Kidney (tissue), 14 donors: ENCODE data around the gene PKHD1. TPM values are rescaled to one million over a fixed set of nuclear protein-coding genes. Genes with fewer than 3 reads are reported as not detected.

Experiments used
- DNase-seq, 5 donors: peaks; one replicate each; pipeline ENCODE4 v3.0.0-alpha.2; 2013 to 2020
- FAIRE-seq: peaks from 2 replicates; lab custom pipeline; 2012; peaks lifted over from hg19 to GRCh38; lab: Jason Lieb, UNC
- H3K27ac ChIP-seq, 2 donors: one replicate each; pipeline ENCODE4 v1.7.0; 2013; ENCODE audit warnings: low read depth in 2 of 2, low read length in 2 of 2, inconsistent platforms in 1 of 2
- H3K27me3 ChIP-seq: one replicate; pipeline ENCODE4 v1.7.1; 2013; ENCODE audit warnings: low read length, inconsistent platforms; ENCODE audit not compliant: control insufficient read depth, insufficient read depth
- H3K36me3 ChIP-seq, 3 donors: one replicate each; pipeline versions ENCODE4 v1.7.0 to v1.7.1; 2013; ENCODE audit warnings: low read length in 3 of 3, control low read depth in 1 of 3, inconsistent platforms in 1 of 3; ENCODE audit not compliant: insufficient read depth in 3 of 3, control insufficient read depth in 2 of 3
- H3K4me1 ChIP-seq, 3 donors: one replicate each; pipeline versions ENCODE4 v1.7.0 to v1.7.1; 2013; ENCODE audit warnings: low read length in 3 of 3, inconsistent platforms in 1 of 3, low read depth in 1 of 3; ENCODE audit not compliant: control insufficient read depth in 2 of 3, insufficient read depth in 2 of 3
- H3K4me3 ChIP-seq, 3 donors: one replicate each; pipeline versions ENCODE4 v1.7.0 to v1.8.1; 2013; ENCODE audit warnings: low read length in 3 of 3, control low read depth in 1 of 3, inconsistent platforms in 1 of 3
- H3K9ac ChIP-seq, 3 donors: one replicate each; pipeline versions ENCODE4 v1.7.0 to v1.7.1; 2013; ENCODE audit warnings: low read length in 3 of 3, control low read depth in 1 of 3, inconsistent platforms in 1 of 3
- H3K9me3 ChIP-seq, 3 donors: one replicate each; pipeline versions ENCODE4 v1.7.0 to v1.7.1; 2013; ENCODE audit warnings: low read length in 3 of 3, control low read depth in 1 of 3, inconsistent platforms in 1 of 3; ENCODE audit not compliant: control insufficient read depth in 2 of 3, insufficient read depth in 1 of 3
- intact Hi-C: fragments of 100-400 bp; cut with DNase I; formaldehyde crosslinking; loops from one replicate; pipeline ENCODE4 v1.11.1; 2022
- polyA plus RNA-seq: library from polyadenylated mRNA; stranded (reverse); fragments of 350-450 nt; fragmentation: Illumina TruSeq; extraction: RNeasy Lipid Tissue Mini Kit (QIAGEN cat#74804); gene quantifications from one replicate; pipeline ENCODE4 v1.2.3, GENCODE V29; 2014; ENCODE audit warnings: low read depth, low replicate concordance; ENCODE audit not compliant: insufficient read depth
- total RNA-seq: library from RNA; stranded (reverse); fragmentation: NEBNext Ultra II Directional; extraction: Animal tissue kit (Norgen Biotek cat#: 25700); gene quantifications from one replicate; pipeline ENCODE4 v1.2.1, GENCODE V29; 2021
- TF ChIP-seq, protein P1 (sequence below): IDR thresholded peaks from 3 replicates; pipeline ENCODE4 v1.5.1; 2012; ENCODE audit warnings: mild to moderate bottlenecking, moderate library complexity, borderline replicate concordance; ENCODE audit not compliant: insufficient read depth; ENCODE audit errors: extremely low read depth
- donor health status: control.
- donor health status: control.
- donor health status: control.
- donor health status: control.
- donor health status: control.
- donor health status: DM: yes; HTN: yes; CAD: no.
- donor health status: Normal renal cell carcinoma (clear cell type).

The PKHD1 gene
- total and polyA plus RNA-seq, 2 donors from 2014 or later: 6.0 to 77.5 TPM

DNA sequence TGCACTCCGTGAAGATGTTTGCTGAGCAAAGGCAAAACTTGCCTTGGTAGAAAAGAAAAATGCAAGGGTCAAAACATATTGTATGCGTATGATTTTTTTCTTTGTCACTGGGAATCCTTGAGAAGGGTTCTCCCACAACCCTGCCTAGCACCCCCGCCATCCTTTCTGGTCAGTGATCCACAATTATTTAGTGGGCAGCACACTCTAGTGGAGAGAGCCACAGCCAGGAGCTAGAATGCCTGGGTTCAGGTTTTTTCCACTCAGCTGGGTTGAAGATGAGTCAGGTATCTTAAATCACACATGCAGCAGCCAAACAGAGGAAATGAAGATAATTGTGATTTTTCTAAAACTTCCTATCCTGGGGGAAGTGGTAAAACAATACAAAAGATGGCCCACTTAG is 243.1 kb downstream of the PKHD1 start:
- TF ChIP-seq, protein P1, sequence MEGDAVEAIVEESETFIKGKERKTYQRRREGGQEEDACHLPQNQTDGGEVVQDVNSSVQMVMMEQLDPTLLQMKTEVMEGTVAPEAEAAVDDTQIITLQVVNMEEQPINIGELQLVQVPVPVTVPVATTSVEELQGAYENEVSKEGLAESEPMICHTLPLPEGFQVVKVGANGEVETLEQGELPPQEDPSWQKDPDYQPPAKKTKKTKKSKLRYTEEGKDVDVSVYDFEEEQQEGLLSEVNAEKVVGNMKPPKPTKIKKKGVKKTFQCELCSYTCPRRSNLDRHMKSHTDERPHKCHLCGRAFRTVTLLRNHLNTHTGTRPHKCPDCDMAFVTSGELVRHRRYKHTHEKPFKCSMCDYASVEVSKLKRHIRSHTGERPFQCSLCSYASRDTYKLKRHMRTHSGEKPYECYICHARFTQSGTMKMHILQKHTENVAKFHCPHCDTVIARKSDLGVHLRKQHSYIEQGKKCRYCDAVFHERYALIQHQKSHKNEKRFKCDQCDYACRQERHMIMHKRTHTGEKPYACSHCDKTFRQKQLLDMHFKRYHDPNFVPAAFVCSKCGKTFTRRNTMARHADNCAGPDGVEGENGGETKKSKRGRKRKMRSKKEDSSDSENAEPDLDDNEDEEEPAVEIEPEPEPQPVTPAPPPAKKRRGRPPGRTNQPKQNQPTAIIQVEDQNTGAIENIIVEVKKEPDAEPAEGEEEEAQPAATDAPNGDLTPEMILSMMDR: no peak
- H3K9me3 ChIP-seq: no peaks in the 10 kb centered on the region
- no peaks in the 10 kb centered on the region for H3K27me3 ChIP-seq
- no peak overlapping the region for H3K27ac ChIP-seq
- FAIRE-seq (no peak), DNase-seq (peak in 3 of 5 donors; percentile 24 to 29 (median 25))
- peaks cover 0 to 4% (median 0%) of the 10 kb centered on the region in 3 donors for H3K4me1 ChIP-seq
- H3K36me3 ChIP-seq: peaks cover 0 to 18% (median 0%) of the 10 kb centered on the region in 3 donors
- intact Hi-C loops: no loop called here
- H3K4me3 ChIP-seq: no peak overlapping the region
- H3K9ac ChIP-seq: no peak overlapping the region

DNA sequence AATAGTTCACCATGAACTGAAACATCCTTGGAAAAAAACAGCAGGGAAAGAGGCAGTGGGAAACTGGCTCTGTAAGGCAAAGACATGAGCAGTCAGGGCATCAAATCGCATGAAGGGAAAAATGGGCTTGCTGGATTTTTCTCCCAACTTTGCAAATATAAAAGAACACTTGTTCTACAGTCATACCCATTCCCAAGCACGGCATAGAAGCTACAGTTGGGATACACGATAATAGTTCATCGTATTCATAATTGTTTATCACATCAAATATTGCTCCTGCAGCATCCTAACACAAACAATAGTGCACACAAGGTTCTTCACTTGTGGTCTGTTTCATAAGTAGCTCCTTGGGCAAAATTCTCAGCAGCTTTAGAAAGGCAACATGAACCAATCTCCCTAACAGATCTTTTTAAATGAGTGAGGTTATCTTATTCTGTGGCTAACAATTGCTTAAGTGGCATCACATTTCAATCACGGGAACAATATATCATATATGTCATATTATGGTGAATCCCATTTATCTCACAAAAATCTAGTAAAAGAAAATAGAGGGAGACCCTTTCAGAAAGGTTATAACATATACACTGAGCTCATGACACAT is 243.9 kb downstream of the PKHD1 start:
- TF ChIP-seq, protein P1: no peak
- intact Hi-C loops: no loop called here
- peaks cover 0 to 18% (median 0%) of the 10 kb centered on the region in 3 donors for H3K36me3 ChIP-seq
- H3K27ac ChIP-seq: no peak overlapping the region
- H3K4me1 ChIP-seq: peaks cover 0 to 4% (median 0%) of the 10 kb centered on the region in 3 donors
- H3K27me3 ChIP-seq: no peaks in the 10 kb centered on the region
- H3K9ac ChIP-seq: no peak overlapping the region
- FAIRE-seq: no peak
- no peaks in the 10 kb centered on the region for H3K9me3 ChIP-seq
- H3K4me3 ChIP-seq: no peak overlapping the region
- DNase-seq: peak in 1 of 5 donors; percentile 4

DNA sequence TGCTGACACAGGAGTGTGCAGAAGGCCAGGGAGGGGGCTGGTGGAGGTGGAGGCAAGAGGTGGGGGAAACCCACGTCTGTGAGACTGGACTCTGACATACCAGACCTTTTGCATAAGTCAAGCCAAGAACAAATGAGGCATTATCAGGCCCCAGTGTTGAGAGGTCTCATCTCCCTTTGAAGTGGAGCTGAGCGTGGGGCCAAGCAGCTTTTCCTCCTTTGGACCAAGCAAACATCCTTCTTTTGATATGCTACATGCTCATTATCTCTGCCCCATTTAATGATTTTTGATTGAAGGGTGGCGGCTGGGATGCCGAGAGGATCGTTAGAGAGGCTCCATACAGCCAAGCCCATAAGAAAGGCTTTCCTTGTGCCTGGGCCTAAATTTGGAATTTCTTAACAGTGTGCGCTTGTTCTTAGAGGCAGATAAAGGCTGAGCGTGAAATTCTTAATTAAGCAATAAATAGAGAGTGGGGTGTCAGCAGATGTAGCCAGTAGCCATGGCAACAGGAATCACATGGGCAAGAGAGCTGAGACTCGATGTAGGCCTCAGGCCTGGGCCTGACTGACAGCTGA is 244.5 kb downstream of the PKHD1 start:
- TF ChIP-seq, protein P1: no peak
- H3K9ac ChIP-seq: no peak overlapping the region
- no peaks in the 10 kb centered on the region for H3K9me3 ChIP-seq
- no peaks in the 10 kb centered on the region for H3K27me3 ChIP-seq
- DNase-seq (no peak), FAIRE-seq (no peak)
- no peak overlapping the region for H3K27ac ChIP-seq
- peaks cover 0 to 4% (median 0%) of the 10 kb centered on the region in 3 donors for H3K4me1 ChIP-seq
- intact Hi-C loops: no loop called here
- H3K36me3 ChIP-seq: peaks cover 0 to 18% (median 0%) of the 10 kb centered on the region in 3 donors
- no peak overlapping the region for H3K4me3 ChIP-seq
